RKO (cell line): ENCODE measurements around the gene INHBE.
A peak's percentile ranks its signal among the peaks of the same experiment; 100 is the strongest.
"Not testable (repeated sequence)": the region's sequence is repeated elsewhere in the genome, so short reads cannot be mapped to it uniquely, and the experiment has no call there.

Experiments used
- DNase-seq: peaks from one replicate; pipeline ENCODE4 v3.0.0-alpha.2; 2016; ENCODE audit warnings: low spot score

The INHBE gene

GRCh38 chr12:57476162-57476992, 21.3 kb downstream of the INHBE start:
- no peak for DNase-seq

DNA sequence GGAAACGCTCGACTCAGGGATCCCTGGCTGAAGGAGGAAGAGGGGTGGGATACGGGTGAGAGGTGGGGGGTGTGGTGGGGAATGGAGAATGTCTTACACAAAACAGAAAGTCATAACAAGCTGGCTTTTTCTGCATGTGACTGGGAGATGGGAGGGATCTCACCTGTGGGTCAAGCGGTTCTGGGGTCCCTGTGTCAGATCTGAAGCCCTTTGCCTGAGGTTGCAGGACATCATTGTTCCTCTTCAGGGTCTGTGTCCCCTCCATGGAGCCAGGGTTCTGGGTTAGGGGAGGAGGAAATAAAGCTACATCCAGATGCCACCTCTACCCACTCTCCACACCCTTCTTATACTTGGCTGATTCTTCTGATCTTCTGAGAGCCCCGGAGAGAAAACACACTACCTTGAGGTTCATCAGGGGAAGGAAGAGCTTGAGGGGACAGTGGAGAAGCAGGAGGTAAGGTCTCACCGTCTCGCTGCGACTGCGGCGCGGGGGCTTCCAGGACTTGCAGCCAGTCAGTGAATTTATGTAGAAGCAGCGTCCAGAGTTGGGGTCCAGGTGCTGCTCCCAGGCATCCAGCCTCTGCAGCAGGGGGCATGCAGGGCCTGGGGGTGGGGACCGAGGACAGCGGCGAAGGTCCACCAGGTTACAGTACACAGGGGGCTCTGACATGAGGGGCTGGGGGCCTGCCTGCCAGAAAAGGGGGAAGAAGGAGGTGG, 22.0 kb downstream of the INHBE start:
- no peak for DNase-seq

- DNase-seq: no peak
Observed at GRCh38 chr12:57477710-57478681, 22.9 kb downstream of the INHBE start.

GRCh38 chr12:57479043-57479375, 23.9 kb downstream of the INHBE start:
- DNase-seq: no peak

DNA sequence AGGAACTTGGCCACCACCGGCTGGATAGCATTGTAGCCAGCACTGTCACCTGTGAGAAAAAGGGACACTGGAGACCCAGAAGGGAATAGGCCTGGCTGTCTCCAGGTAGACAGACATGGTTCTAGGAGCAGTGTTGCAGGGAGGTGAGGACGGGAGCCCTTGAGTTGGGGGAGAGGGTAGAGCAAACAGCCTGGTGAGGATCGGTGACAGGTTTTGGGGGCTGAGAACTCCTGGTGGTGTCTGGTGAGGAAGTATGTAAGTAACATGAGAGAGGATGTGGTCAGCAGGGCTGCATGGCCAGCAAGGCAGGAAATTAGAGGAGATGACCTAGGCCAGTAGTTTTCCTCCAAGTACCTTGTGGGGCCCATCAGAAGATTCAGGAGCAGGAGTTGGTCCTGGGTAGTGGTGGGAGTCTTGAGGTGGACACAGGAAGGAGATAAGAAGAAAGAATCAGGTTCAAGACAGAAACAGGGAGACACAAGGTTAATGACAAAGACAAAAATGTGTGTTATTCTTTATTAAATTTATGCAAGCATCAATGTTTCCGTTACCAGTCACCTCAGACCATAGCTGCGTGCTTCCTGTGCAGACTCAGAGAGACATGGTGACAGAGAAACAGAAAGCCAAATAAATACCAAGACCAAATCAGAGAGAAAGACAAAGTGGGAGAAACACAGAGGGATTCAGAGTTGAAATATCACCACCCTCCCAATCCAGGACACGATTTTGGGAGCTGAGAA, 24.4 kb downstream of the INHBE start, which contains the start of gene ARHGAP9:
Gene ARHGAP9 (minus strand): TSS at position 491 of the 740 bp plus-strand sequence. CDS start 460 bp downstream, at position 31.
- DNase-seq: no peak

DNA sequence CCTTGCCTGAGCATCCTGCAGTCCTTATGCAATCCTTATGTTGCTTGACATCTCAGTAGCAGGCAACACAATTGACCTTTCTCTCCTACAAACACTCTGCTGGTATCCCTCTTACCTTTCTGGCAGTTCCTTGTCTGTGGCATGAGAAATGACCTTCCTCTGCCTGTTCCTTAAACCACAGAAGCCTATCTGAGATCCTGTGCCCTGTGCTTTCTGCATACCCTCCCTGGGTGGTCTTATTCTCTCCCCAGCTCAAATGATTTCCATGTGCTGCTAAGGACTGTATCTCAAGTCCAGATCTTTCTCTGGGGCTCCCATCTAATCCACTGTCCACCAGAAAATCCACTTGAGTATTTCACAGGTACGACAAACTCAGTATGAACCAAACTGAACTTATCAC, 26.6 kb downstream of the INHBE start:
- DNase-seq: no peak

GRCh38 chr12:57483466-57483865, 28.4 kb downstream of the INHBE start:
- DNase-seq: no peak

DNA sequence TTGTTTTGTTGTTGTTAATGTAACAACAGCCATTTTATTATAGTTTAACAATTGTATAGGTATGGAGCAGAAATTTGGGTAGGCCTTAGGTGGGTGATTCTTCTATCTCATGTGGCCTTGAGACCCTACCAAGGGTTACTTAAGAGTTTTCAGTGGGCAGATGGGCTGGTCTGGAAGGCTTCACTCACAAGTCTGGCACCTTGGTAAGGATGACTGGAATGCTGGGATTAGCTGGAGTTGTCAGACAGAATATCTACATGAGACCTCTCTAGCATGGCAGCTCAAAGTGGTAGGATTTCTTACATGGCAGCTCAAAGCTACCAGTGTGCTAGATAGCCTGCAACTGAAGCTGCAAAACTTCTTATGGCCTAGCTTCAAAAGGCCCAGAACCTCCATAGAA, 30.6 kb downstream of the INHBE start:
- DNase-seq: no peak

DNA sequence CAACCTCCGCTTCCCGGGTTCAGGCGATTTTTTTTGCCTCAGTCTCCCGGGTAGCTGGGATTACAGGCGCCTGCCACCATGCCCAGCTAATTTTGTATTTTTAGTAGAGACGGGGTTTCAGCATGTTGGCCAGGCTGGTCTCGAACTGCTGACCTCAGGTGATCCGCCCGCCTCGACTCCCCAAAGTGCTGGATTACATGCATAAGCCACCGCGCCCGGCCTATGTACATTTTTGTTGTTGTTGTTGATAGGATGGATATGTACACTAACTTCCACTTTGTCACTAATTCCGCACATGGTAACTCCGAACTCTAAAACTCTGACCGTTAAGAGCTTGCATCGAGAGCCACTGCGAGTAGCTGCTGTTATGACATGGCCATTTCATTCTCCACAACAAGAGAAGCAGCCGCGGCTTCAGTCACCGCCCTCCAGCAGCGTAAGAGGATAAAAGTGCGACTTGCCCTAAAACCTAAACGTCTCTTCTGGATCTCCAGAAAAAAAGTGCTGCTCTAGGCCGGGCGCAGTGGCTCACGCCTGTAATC, 32.0 kb downstream of the INHBE start:
- no peak for DNase-seq

DNA sequence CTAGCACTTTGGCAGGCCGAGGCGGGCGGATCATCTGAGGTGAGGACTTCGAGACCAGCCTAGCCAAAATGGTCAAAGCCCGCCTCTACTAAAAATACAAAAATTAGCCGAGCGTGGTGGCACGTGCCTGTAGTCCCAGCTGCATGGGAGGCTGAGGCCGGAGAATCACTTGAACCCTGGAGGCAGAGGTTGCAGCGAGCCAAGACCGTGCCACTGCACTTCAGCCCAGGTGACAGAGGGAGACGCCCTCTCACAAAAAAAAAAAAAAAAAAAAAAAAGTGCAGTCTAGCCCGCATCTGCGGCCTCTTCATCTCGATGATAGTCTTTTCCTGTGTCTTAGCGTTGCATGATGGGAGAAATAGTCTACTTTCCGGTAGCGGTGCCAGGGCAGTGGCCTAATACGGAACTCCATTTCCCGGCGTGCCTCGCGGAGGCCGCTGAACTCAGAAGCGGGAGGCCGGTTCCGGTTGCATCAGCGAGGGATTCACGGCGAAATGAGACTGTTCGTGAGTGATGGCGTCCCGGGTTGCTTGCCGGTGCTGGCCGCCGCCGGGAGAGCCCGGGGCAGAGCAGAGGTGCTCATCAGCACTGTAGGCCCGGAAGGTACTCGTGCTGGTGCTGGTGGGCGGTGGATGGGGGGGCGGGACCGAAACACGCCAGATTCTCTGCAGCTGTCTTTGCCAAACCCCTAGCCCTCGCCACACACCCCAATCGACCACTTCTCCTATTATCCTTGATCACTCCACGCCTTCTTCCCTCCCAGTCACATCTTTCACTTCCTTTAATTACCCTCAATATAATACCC, 32.7 kb downstream of the INHBE start, which contains the start of gene MARS1:
Gene MARS1 (plus strand): TSS at position 472 of the 805 bp plus-strand sequence. CDS start 23 bp downstream, at position 495.
- DNase-seq: peak; percentile 98

DNA sequence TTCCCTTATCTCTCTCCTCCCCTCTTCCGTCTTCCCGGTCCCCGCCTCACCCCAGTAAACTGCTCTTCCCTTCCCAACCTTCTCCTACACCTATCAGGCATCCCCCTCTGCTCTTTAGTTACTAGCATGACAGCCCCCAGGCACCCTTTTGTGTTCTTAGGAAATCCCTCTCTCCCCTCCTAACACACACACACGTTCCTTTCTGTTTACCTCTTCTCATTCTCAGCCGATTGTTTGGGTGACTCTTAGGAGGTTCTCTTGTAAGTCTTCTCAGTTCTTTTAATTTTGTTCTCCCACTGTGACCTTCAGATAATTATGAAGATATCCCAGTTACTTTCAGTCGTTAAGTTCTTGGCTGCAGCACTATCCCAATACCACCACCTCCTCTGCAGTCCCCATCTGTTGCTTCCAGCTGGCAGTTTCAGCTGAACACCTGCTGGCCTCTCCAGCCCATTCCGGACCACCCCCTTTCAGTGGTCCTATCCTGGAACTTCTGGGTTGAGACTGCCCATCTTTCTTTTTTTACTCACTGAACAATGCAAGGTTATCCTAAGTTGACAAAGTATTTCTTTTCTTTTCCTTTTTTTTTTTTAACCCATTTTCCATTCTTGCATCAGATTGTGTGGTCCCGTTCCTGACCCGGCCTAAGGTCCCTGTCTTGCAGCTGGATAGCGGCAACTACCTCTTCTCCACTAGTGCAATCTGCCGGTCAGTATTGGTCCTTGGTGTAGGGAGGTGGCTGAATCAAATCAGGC, 33.5 kb downstream of the INHBE start:
- no peak for DNase-seq

DNA sequence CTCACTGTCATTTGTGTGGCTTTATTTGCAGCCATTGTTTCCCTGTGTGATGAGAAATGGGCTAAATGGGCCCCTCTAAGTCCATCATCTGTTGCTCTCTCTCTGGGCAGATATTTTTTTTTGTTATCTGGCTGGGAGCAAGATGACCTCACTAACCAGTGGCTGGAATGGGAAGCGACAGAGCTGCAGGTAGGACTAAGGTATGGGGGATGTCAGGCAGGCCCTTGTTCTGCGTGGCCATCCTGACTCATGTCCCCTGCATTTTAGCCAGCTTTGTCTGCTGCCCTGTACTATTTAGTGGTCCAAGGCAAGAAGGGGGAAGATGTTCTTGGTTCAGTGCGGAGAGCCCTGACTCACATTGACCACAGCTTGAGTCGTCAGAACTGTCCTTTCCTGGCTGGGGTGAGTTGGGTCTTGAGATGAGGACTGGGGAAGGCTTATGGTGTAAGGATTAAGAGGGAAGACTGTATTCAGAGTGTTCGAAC, 34.1 kb downstream of the INHBE start:
- peak; percentile 59 for DNase-seq

DNA sequence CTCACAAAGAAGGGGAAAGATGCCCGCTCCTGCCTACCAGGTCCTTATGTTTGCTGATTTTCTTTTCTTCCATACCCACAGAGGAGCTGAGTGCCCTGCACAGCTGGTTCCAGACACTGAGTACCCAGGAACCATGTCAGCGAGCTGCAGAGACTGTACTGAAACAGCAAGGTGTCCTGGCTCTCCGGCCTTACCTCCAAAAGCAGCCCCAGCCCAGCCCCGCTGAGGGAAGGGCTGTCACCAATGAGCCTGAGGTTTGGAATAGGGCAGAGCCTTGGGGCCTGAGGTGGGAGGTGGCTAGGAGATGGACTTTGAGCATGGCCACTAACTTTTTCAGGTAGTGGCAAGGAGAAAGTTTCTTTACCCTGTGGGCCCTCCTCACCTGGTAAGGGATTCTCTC, 35.0 kb downstream of the INHBE start:
- no peak for DNase-seq

- DNase-seq: peak; percentile 69
Observed at GRCh38 chr12:57491393-57492280, 36.5 kb downstream of the INHBE start.

DNA sequence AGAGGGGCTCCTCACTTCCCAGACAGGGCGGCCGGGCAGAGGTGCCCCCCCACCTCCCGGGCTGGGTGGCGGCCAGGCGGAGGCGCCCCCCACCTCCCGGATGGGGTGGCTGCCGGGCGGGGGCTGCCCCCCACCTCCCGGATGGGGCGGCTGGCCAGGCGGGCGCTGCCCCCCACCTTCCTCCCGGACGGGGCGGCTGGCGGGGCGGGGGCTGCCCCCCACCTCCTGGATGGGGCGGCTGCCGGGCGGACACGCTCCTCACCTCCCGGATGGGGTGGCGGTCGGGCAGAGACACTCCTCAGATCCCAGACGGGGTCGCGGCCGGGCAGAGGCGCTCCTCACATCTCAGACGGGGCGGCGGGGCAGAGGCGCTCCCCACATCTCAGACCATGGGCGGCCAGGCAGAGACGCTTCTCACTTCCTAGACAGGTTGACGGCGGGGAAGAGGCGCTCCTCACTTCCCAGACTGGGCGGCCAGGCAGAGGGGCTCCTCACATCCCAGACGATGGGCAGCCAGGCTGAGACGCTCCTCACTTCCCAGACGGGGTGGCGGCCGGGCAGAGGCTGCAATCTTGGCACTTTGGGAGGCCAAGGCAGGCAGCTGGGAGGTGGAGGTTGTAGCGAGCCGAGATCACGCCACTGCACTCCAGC, 40.1 kb downstream of the INHBE start:
- not testable (repeated sequence) for DNase-seq

- DNase-seq: no peak
Observed at GRCh38 chr12:57496822-57497221, 41.7 kb downstream of the INHBE start.

DNA sequence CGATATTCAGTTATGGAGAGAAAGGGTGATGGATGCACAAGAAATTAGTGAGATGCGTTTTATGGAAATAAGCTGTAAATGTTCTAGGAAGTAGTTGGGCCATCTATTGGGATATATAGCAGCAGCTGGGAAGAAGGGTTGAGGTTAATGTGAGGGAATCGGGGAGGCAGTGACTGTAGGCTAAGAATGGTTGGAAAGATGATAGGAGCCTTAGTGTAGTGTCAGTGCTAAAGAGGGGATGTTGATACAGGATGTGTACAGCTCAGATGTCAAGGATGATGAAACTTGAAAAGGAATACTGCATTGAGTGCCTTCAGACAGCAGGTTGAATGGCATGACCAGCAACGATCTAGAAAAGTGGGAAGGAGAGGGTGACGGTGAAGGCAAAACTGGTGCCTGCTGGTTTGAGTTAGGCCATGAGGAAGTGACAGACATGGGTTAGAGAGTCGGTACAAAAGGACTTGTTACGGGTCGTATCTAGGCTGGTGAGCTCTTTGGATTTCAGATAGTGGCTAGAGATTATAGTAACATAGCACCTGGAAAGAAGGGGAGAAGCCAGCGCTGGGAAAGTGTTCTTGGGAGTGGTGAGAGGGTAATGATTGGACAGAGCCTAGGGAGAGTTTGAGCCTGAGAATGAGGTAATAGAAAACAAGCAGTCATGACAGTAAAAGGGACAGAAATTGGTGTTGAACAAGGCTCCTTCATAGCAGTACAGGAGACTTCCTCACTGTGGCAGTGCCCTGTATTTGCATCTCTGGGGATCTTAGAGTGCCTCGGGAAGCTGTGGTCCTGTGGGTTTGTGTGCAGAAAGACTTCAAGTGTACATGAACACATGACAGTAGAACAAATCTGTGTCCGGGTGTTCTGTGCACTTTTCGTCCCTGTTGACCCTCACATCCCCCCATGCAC, 42.4 kb downstream of the INHBE start:
- DNase-seq: no peak
